Omental fat pad (tissue), 4 donors: ENCODE results near the gene ORC4. TPM values are rescaled to one million over a fixed set of nuclear protein-coding genes. Genes with fewer than 3 reads are reported as not detected.

Source experiments
- ATAC-seq: fragments of 150-250 bp; one replicate; pipeline ENCODE4 v1.9.1; 2016; ENCODE audit warnings: mild to moderate bottlenecking, moderate library complexity; ENCODE audit not compliant: low FRiP score
- DNase-seq: peaks from one replicate; pipeline ENCODE4 v3.0.0-alpha.2; 2019; ENCODE audit warnings: low spot score
- CTCF ChIP-seq, 3 donors: fragments of 450-650 bp; IDR thresholded peaks; one replicate each; pipeline ENCODE4 v1.5.1; 2016 to 2017; ENCODE audit warnings: antibody characterized with exemption in 3 of 3, mild to moderate bottlenecking in 3 of 3, moderate library complexity in 2 of 3
- total RNA-seq, 4 donors: library from RNA; depleted of rRNA; stranded (reverse); fragments of >200 nt; gene quantifications; one replicate each; pipeline ENCODE4 v1.1.0, GENCODE V29; 2016

Gene ORC4
- total RNA-seq, 4 donors from 2014 or later: 30.1 to 54.5 (median 37.3) TPM

GRCh38 chr2:147904051-147904450 lies 116.5 kb downstream of the ORC4 start:
- DNase-seq (no peak), ATAC-seq (no peak)
- no peak for TF ChIP-seq CTCF (IDR thresholded peaks at IDR 0.05)

DNA sequence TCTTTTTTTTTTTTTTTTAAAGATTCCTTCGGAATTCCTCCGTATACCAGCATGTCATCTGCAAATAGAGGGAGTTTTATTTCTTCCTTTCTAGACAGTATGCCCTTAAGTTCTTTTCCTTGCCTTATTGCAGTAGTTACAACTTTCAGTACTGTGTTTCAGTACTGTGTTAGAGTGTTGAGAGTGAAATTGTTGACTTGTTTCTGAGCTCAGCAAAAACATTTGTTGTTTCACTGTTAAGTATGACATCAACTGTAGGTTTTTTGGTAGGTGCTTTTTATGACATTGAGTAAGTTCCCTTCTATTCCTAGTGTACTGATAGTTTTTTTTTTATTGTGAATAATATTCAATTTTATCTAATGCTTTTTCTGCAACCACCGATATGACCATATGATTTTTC lies 131.9 kb downstream of the ORC4 start:
- ATAC-seq (no peak), DNase-seq (no peak)
- no peak for TF ChIP-seq CTCF (IDR thresholded peaks at IDR 0.05)

DNA sequence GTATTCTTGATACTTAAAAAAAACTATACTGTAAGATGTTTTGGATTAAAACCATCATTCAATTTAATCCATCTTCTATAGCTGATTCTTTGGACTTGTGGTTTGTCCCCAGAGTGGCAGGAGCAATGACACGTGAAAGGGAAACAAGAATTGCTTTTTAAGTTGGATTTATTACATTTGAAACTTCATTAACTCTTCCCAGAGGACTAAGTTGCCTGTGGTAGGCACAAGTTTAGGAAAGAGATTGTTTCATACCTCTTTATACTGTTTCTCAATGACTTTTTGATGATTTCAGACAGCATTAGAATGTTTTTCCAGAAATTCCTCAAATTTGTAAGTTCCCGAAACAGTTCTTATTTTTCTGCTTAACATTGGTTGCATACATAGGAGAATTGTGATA lies 134.4 kb downstream of the ORC4 start:
- ATAC-seq (no peak), DNase-seq (no peak)
- TF ChIP-seq CTCF (IDR thresholded peaks at IDR 0.05): no peak

DNA sequence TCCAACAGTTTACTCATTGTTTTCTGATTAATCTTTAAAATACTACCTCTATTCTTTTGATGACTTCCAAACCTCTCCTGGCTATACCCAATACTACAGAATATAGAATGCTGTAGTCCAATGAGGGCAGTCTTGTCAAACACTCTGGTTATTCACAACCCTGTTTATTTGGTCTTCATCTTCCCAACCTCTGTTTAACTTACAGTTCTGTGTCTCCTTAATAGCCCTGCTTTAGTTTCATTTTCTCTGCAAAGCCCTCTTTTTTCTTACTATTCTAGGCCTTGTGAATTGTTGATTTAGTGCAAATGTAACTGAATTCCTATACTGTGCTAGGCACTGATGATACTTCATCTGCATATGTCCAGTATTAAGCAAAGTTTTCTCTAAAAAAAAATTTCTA lies 135.7 kb downstream of the ORC4 start:
- TF ChIP-seq CTCF (IDR thresholded peaks at IDR 0.05): no peak
- DNase-seq (no peak), ATAC-seq (no peak)

DNA sequence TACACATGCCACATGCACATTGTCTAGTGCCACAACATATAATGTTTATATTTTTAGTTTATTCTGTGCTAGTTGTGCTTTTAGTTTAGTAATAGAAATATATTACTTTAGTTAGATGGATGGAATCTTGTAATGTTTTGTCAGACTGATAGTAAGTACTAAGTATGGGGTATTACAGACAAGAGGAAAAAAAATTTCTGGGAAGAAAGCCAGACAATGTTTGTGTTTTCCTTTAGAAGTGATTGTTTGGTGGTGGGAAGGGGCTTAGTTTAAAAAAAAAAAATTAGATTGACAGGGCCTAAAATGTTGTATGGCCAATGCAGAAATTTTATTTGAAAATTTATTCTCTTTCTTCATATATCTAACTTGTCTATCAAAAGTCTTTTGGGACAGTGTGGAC lies 137.9 kb downstream of the ORC4 start:
- TF ChIP-seq CTCF (IDR thresholded peaks at IDR 0.05): no peak

More for the DNA sequence above, 137.9 kb downstream of the ORC4 start:
- DNase-seq (no peak), ATAC-seq (no peak)

Other genes with a start within 250 kb of the ORC4 start
- 10 to 100 TPM; 15.9 to 31.5 (median 19.2) TPM for gene ACVR2A, start 175.7 kb downstream of the ORC4 start, total RNA-seq
- 10 to 100 TPM; 15.4 to 43.0 (median 18.4) TPM for gene MBD5, start 354 bp upstream of the ORC4 start, total RNA-seq